ENCODE data around the gene CLK2.

GRCh38 chr1:155255243-155256007 lies 17.9 kb downstream of the CLK2 start, which contains the start of gene ENTREP3:
- no peak for TF ChIP-seq CTCF (IDR thresholded peaks at IDR 0.05; ENCODE audit: insufficient read depth, low read length)
- TF ChIP-seq POLR2AphosphoS5 (IDR thresholded peaks at IDR 0.05; ENCODE audit: low read depth), result peak; percentile 59; the same call in 1 of the 2 replicates
- TF ChIP-seq REST (IDR thresholded peaks at IDR 0.05; ENCODE audit: insufficient replicate concordance, low read depth), result no peak
- TF ChIP-seq GABPA (IDR thresholded peaks at IDR 0.05; ENCODE audit: low read depth), result no peak
- no peak for TF ChIP-seq SPI1 (IDR thresholded peaks at IDR 0.05; ENCODE audit: borderline replicate concordance, low read depth)

All from HL-60 (cell line).